Ammon's horn (tissue), 1 donor: ENCODE results near the gene CARD9.

Source experiments
- DNase-seq: peaks from one replicate; pipeline ENCODE4 v3.0.0-alpha.2; 2016; ENCODE audit warnings: low spot score

CARD9 gene

GRCh38 chr9:136380381-136380780, 6.9 kb upstream of the CARD9 start:
- DNase-seq, result no peak

GRCh38 chr9:136379891-136380290, 6.4 kb upstream of the CARD9 start:
- no peak for DNase-seq

GRCh38 chr9:136379401-136379800, 5.9 kb upstream of the CARD9 start:
- no peak for DNase-seq

- DNase-seq, result no peak
Measured at GRCh38 chr9:136379003-136379287, 5.5 kb upstream of the CARD9 start.

- DNase-seq, result no peak
Measured at GRCh38 chr9:136378170-136379002, 4.9 kb upstream of the CARD9 start.

GRCh38 chr9:136377341-136378169, 4.1 kb upstream of the CARD9 start:
- peak; percentile 59 for DNase-seq

GRCh38 chr9:136376457-136376856, 3.0 kb upstream of the CARD9 start:
- no peak for DNase-seq

GRCh38 chr9:136375096-136375495, 1.6 kb upstream of the CARD9 start:
- DNase-seq, result no peak

- no peak for DNase-seq
Measured at GRCh38 chr9:136374183-136374575, 710 bp upstream of the CARD9 start.

- DNase-seq, result peak; percentile 71
Measured at GRCh38 chr9:136372561-136373299, 739 bp downstream of the CARD9 start.

GRCh38 chr9:136372006-136372405, 1.5 kb downstream of the CARD9 start:
- DNase-seq, result no peak

- DNase-seq, result no peak
Measured at GRCh38 chr9:136371533-136371880, 2.0 kb downstream of the CARD9 start.

GRCh38 chr9:136370687-136371532, 2.6 kb downstream of the CARD9 start:
- no peak for DNase-seq

GRCh38 chr9:136370037-136370436, 3.4 kb downstream of the CARD9 start:
- DNase-seq, result no peak

GRCh38 chr9:136368190-136368589, 5.3 kb downstream of the CARD9 start:
- no peak for DNase-seq

- DNase-seq, result no peak
Measured at GRCh38 chr9:136367296-136368145, 5.9 kb downstream of the CARD9 start.

GRCh38 chr9:136366826-136367225, 6.6 kb downstream of the CARD9 start:
- DNase-seq, result no peak

GRCh38 chr9:136365775-136366222, 7.7 kb downstream of the CARD9 start:
- DNase-seq, result no peak

- no peak for DNase-seq
Measured at GRCh38 chr9:136364942-136365774, 8.3 kb downstream of the CARD9 start.
